RWPE1 (cell line): ENCODE data around the gene ZRANB1.

ENCODE experiments used
- CTCF ChIA-PET: fragments of 350-600 bp; sonication (Branson Sonifier 250); formaldehyde crosslinking; extraction: SDS; loops from one replicate; lab custom pipeline; 2021; lab: Yijun Ruan, JAX
- POLR2A ChIA-PET: fragments of 400-600 bp; formaldehyde crosslinking; extraction: SDS; loops from one replicate; lab custom pipeline; 2020; ENCODE audit warnings: antibody characterized with exemption; ENCODE audit not compliant: low non-redundant PET; lab: Yijun Ruan, JAX
- DNase-seq: peaks from one replicate; pipeline ENCODE4 v3.0.0; 2012; ENCODE audit warnings: low spot score
- H3K27ac ChIP-seq: fragments of 450-650 bp; 2 replicates; pipeline ENCODE4 v1.5.1; 2017
- TF ChIP-seq, protein P1 (sequence below): fragments of 450-650 bp; conservative IDR thresholded peaks from 2 replicates; pipeline ENCODE4 v1.5.1; 2017; ENCODE audit warnings: low read depth, mild to moderate bottlenecking

ZRANB1 gene

DNA sequence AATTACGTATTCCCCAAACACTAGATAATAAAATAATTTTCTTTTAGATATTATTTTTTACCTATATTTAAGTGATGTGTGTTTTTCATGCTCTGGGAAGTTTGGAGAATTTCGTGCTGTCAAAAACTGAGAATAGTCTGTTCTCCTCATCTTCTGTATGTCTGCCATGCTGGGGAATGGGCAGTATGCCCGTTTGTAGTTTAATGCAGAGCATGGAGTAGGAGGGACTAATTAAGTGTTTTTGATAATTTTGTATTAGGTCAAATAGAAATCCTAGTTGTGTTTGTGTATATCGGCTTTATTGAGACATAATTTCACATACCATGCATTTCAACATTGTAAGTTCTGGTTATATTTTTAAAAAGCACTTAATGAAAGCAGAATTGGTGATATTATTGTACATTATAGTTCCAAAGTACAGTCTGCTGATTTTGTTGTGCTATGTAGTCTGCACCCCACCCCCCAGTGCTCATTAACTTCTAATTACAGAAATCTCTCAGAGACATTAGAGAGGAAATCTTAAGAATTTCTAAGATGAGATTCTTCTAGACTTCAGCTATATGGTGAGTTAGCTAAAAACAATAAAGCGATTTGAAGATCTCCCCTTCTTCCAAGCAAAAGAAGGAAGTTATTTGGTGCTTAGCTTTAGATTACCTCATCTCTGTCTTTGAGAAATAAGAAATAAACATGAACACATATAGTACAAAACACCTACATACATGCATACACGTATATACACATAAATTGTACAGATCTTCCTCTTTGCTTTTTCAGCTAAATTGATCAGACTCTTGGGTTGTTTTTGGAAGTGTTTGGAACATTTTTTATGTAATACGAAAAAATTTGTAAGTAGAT is 22.2 kb downstream of the ZRANB1 start:
- TF ChIP-seq, protein P1, sequence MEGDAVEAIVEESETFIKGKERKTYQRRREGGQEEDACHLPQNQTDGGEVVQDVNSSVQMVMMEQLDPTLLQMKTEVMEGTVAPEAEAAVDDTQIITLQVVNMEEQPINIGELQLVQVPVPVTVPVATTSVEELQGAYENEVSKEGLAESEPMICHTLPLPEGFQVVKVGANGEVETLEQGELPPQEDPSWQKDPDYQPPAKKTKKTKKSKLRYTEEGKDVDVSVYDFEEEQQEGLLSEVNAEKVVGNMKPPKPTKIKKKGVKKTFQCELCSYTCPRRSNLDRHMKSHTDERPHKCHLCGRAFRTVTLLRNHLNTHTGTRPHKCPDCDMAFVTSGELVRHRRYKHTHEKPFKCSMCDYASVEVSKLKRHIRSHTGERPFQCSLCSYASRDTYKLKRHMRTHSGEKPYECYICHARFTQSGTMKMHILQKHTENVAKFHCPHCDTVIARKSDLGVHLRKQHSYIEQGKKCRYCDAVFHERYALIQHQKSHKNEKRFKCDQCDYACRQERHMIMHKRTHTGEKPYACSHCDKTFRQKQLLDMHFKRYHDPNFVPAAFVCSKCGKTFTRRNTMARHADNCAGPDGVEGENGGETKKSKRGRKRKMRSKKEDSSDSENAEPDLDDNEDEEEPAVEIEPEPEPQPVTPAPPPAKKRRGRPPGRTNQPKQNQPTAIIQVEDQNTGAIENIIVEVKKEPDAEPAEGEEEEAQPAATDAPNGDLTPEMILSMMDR = no peak
- no peak for DNase-seq
- ChIA-PET CTCF (interaction anchor here (0.6 to 0.9 kb wide), 3 partner anchors 23 to 415 kb away, joined by 3 to 4 read pairs (median 3); no protein-coding TSS in a partner anchor), POLR2A (no interaction called here)
- no peak overlapping the region for H3K27ac ChIP-seq

DNA sequence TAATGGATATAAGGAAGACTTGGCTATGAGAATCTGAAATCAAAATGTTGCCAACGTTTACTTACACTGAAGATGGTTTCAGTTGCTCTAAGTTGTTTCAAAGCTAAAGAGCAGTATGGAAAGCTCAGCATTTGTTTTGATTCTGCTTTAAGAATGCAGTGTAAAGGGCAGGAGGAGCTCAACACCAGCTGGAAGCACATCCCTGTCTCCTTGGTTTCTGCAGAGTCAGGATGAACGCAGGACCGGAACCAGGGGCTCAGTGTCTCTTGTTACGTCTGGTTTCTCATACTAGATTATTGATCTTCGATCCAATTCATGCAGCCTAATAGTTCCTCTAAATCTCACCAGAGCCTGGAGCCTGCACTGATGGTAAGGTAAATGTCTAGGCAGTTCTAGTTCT is 24.1 kb downstream of the ZRANB1 start:
- no peak overlapping the region for H3K27ac ChIP-seq
- DNase-seq = no peak
- ChIA-PET CTCF (no interaction called here), POLR2A (no interaction called here)
- TF ChIP-seq, protein P1 = no peak

DNA sequence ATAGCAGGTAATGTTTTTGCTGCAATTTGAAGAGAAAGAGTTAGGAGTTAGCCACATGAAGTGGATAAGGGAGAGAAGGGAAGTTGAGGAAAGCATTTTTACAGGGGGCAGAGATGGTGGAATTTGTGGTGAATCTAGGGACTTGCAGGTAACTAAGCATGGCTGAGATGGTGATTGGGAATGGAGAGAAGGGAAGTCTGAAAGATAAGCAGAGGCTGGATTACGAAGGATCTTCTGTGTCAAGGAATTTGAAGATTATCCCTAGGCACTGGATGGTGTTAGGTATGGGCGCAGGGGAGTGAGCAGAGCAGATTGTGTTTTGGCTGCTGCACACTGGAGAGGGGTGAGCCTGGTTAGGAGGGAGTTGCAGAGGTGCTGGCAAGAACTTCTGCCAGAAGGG is 25.3 kb downstream of the ZRANB1 start:
- POLR2A ChIA-PET = no interaction called here
- no peak overlapping the region for H3K27ac ChIP-seq
- no peak for DNase-seq
- CTCF ChIA-PET = interaction anchor here (0.6 kb wide), 1 partner anchor 145 kb away, joined by 3 read pairs; no protein-coding TSS in a partner anchor
- TF ChIP-seq, protein P1 = no peak

DNA sequence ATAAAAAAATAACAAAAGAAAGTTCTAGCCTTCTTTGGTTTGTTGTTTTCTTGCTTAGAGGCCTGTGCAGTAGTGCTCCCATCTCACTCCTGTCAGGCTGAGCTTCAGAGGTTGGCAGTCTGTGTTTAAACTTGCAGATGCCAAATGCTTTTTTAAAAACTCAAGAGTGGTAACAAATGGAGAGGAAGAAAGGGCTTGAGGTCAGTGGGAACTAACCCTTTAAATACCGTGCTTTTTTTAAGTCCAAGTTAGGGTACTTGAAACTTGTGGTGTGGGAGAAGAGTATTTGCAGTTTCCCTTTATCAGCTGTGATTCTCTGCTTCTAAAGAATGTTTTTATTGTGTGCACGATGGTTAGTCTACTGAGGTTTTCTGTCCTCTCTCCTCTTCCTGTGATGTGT is 29.4 kb downstream of the ZRANB1 start:
- TF ChIP-seq, protein P1 = no peak
- POLR2A ChIA-PET = no interaction called here
- CTCF ChIA-PET = interaction anchor here (0.6 to 0.7 kb wide), 3 partner anchors 38 to 465 kb away, joined by 3 to 4 read pairs (median 3); no protein-coding TSS in a partner anchor
- DNase-seq = no peak
- no peak overlapping the region for H3K27ac ChIP-seq

DNA sequence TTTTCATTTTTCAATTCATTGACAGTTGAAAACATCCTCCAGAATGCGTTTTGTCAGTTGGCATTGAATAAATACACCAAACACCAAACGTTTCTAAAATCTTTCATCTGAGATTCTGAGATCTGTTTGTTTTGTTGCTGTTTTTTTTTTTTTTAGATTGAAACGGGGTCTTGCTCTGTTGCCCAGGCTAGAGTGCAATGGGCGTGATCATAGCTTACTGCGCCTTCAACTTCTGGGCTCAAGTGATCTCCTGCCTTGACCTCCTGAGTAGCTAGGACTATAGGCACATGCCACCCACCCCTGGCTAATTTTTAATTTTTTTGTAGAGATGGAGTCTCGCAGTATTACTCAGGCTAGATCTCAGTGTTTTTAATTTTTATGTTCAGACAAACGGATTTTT is 30.7 kb downstream of the ZRANB1 start:
- H3K27ac ChIP-seq = no peak overlapping the region
- no peak for DNase-seq
- POLR2A ChIA-PET = no interaction called here
- TF ChIP-seq, protein P1 = no peak
- CTCF ChIA-PET = interaction anchor here (0.6 to 0.9 kb wide), 3 partner anchors 76 to 92 kb away, joined by 3 to 4 read pairs (median 3); no protein-coding TSS in a partner anchor

DNA sequence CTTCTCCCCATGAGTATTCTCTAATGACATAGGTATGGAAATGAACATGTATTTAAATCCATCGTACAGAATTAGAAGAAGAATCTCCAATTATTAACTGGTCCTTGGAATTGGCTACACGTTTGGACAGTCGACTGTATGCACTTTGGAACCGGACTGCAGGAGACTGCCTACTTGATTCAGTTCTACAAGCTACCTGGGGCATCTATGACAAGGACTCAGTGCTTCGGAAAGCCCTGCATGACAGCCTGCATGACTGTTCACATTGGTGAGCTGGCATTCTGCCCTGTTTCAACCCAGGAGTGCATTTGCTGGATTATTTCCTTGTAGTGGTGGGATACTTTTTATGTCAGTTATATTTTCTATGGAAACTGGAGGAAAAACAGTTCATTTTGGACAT is 32.2 kb downstream of the ZRANB1 start:
- no peak overlapping the region for H3K27ac ChIP-seq
- no peak for DNase-seq
- ChIA-PET CTCF (no interaction called here), POLR2A (no interaction called here)
- TF ChIP-seq, protein P1 = no peak
